Astrocyte of the cerebellum (primary cell): Measurements from ENCODE around the gene HGFAC.

Experiments used
- DNase-seq: peaks from one replicate; pipeline ENCODE4 v3.0.0-alpha.2; 2011; ENCODE audit warnings: low read depth
- H3K4me3 ChIP-seq: 2 replicates; pipeline ENCODE4 v1.5.1; 2011; ENCODE audit warnings: mild to moderate bottlenecking, low read depth, low read length, moderate library complexity
- CTCF ChIP-seq: IDR thresholded peaks from 2 replicates; pipeline ENCODE4 v1.5.1; 2012; ENCODE audit warnings: low read length, low read depth, moderate library complexity, mild to moderate bottlenecking; ENCODE audit errors: missing control alignments
- in situ Hi-C: cut with HindIII; loops from 2 replicates; pipeline ENCODE4 v1.10.0; 2017; ENCODE audit warnings: low sequenced_read_pairs

The HGFAC gene

GRCh38 chr4:3497523-3498389 lies 56.0 kb downstream of the HGFAC start:
- in situ Hi-C loops = no loop called here
- TF ChIP-seq CTCF = no peak
- H3K4me3 ChIP-seq = no peak overlapping the region
- no peak for DNase-seq

- no peak for TF ChIP-seq CTCF
- no peak for DNase-seq
- H3K4me3 ChIP-seq = no peak overlapping the region
- in situ Hi-C loops = no loop called here
Measured at GRCh38 chr4:3498407-3498806, 56.6 kb downstream of the HGFAC start.
